Measurements from ENCODE around the gene AGT. TPM values are rescaled to one million over a fixed set of nuclear protein-coding genes. Genes with fewer than 3 reads are reported as not detected.

Gene AGT
- total RNA-seq, 4 donors from 2014 or later = 5.0 to 16.0 (median 8.4) TPM

DNA sequence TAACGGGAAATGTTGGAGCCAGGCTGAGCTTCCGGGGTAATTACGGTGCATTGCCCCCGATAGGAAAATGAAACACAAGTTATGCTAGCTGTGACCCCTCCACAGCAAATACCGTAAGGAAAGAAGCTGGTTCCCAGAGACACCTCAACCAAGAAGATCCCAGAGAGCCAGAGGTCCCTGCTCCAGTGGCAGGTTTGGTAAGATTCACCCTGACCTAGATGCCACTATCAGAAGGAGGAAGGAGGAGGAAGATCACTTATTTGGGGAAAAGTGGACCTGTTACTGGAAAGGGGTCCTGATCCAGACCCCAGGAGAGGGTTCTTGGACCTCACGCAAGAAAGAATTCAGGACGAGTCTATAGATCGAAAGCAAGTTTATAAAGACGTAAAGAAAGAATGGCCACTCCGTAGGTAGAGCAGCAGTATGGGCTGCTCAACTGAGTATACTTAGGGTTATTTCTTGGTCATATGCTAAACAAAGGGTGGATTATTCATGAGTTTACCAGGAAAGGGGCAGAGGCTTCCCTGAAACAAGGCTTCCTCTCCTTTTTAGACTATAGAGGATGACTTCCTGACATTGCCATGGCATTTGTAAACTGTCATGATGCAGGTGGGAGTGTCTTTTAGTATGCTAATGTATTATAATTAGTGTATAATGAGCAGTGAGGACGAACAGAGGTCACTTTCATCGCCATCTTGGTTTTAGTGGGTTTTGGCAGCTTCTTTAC is 25.8 kb upstream of the AGT start:
- H3K4me3 ChIP-seq = no peak overlapping the region
- no peak for TF ChIP-seq POLR2AphosphoS5 (IDR thresholded peaks at IDR 0.05)
- TF ChIP-seq, protein P1, sequence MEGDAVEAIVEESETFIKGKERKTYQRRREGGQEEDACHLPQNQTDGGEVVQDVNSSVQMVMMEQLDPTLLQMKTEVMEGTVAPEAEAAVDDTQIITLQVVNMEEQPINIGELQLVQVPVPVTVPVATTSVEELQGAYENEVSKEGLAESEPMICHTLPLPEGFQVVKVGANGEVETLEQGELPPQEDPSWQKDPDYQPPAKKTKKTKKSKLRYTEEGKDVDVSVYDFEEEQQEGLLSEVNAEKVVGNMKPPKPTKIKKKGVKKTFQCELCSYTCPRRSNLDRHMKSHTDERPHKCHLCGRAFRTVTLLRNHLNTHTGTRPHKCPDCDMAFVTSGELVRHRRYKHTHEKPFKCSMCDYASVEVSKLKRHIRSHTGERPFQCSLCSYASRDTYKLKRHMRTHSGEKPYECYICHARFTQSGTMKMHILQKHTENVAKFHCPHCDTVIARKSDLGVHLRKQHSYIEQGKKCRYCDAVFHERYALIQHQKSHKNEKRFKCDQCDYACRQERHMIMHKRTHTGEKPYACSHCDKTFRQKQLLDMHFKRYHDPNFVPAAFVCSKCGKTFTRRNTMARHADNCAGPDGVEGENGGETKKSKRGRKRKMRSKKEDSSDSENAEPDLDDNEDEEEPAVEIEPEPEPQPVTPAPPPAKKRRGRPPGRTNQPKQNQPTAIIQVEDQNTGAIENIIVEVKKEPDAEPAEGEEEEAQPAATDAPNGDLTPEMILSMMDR (IDR thresholded peaks at IDR 0.05) = no peak
- no peak for TF ChIP-seq EP300 (IDR thresholded peaks at IDR 0.05)
- no peak for TF ChIP-seq POLR2A (IDR thresholded peaks at IDR 0.05)
- no peaks in the 10 kb centered on the region for H3K27me3 ChIP-seq
- no peaks in the 10 kb centered on the region for H3K36me3 ChIP-seq
- H3K9me3 ChIP-seq = no peaks in the 10 kb centered on the region
- no peaks in the 10 kb centered on the region for H3K4me1 ChIP-seq
- ATAC-seq = no peak
- 88 to 96% methylated on average over 8 to 12 of the region's 12 CpGs for WGBS, 2 donors (ENCODE audit: low coverage in 1 of 2)
- H3K27ac ChIP-seq = no peak overlapping the region

DNA sequence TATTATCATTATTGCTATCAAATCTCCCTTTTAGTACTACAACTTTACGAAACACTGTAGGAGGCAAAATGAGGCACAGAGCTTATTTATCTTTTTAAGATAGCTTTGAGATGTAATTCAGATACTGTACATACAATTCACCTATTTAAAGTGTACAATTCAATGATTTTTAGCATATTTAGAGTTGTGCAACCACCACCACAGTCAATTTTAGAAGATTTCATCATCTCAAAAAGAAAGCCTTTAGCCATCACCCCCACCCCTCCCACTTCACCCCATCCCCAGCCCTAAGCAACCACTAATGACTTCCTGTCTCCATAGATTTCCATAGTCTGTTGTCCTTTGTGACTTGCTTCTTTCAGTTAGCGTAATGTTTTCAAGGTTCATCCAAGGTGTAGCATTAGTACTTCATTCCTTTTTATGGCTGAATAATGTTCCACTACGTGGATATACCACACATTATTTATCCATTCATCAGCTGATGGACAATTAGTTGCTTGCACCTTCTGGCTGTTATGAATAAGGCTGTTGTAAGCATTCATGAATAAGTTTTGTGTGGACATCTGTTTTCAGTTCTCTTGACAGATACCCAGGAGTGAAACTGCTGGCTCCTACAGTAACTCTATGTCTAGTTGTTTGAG is 23.8 kb upstream of the AGT start:
- Histone ChIP-seq H3K4me3 (no peak overlapping the region), H3K4me1 (no peaks in the 10 kb centered on the region), H3K36me3 (no peaks in the 10 kb centered on the region), H3K27me3 (no peaks in the 10 kb centered on the region), H3K27ac (no peak overlapping the region), H3K9me3 (no peaks in the 10 kb centered on the region)
- ATAC-seq = no peak
- 86 to 93% methylated on average over 3 of the region's 3 CpGs for WGBS, 2 donors (ENCODE audit: low coverage in 1 of 2)
- no peak for TF ChIP-seq POLR2AphosphoS5 (IDR thresholded peaks at IDR 0.05)
- TF ChIP-seq POLR2A (IDR thresholded peaks at IDR 0.05) = no peak
- TF ChIP-seq, protein P1 (IDR thresholded peaks at IDR 0.05) = no peak
- TF ChIP-seq EP300 (IDR thresholded peaks at IDR 0.05) = no peak

DNA sequence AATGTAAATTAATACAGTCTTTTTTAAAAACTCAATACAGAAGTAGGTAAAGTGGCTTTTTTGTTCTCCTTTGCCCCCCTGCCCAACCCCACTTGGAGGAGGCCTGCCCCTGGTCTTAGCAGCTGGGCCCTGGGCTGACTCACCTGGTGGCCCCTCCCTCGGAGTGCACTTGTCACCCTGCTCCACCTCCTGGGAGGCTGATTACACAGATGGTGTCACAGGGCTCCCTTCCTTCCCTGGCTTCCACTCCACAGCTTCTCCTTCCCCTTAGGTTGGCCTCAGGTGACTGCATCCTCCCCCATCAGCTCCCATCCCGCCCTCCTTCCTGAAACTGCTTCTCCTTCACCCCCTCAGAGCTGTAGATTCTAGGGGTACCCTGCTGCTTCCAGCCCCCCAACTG is 21.5 kb upstream of the AGT start:
- Histone ChIP-seq H3K36me3 (no peaks in the 10 kb centered on the region), H3K9me3 (no peaks in the 10 kb centered on the region), H3K4me3 (no peak overlapping the region), H3K27ac (no peak overlapping the region), H3K27me3 (no peaks in the 10 kb centered on the region), H3K4me1 (no peaks in the 10 kb centered on the region)
- no peak for TF ChIP-seq POLR2AphosphoS5 (IDR thresholded peaks at IDR 0.05)
- no peak for TF ChIP-seq POLR2A (IDR thresholded peaks at IDR 0.05)
- TF ChIP-seq, protein P1 (IDR thresholded peaks at IDR 0.05) = no peak
- no peak for TF ChIP-seq EP300 (IDR thresholded peaks at IDR 0.05)
- 56% methylated on average over 2 of the region's 2 CpGs; no CpG with 5 or more reads in 1 of the 2 donors for WGBS, 2 donors (ENCODE audit: low coverage in 1 of 2)
- ATAC-seq = no peak

DNA sequence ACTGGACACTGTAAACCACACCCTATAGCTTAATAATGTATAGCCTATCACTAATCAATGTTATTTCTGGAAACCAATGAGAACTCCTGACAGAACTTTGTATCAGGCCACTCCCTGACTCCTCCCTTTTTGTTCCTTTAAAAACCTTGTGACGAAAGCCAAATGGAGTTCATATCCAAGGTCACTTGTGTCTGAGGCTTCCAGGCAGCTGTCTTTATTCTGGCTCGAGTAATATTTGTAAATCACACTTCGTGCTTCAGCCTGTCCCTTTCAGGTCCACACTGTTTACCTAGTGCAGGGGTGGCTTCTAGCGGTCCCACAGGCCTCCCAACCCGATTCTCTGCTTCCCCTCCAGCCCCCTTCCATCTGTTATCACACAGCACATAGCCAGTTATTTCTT is 17.1 kb upstream of the AGT start:
- no peaks in the 10 kb centered on the region for H3K4me1 ChIP-seq
- H3K4me3 ChIP-seq = no peak overlapping the region
- H3K27me3 ChIP-seq = no peaks in the 10 kb centered on the region
- H3K36me3 ChIP-seq = no peaks in the 10 kb centered on the region
- peak; percentile 30 for ATAC-seq
- no peak overlapping the region for H3K27ac ChIP-seq
- TF ChIP-seq POLR2AphosphoS5 (IDR thresholded peaks at IDR 0.05) = no peak
- no peak for TF ChIP-seq POLR2A (IDR thresholded peaks at IDR 0.05)
- TF ChIP-seq EP300 (IDR thresholded peaks at IDR 0.05) = no peak
- TF ChIP-seq, protein P1 (IDR thresholded peaks at IDR 0.05) = no peak
- WGBS, 2 donors (ENCODE audit: low coverage in 1 of 2) = 22 to 27% methylated on average over 5 of the region's 5 CpGs
- no peaks in the 10 kb centered on the region for H3K9me3 ChIP-seq

Measured in gastroesophageal sphincter (tissue), 4 donors.